ENCODE measurements around the gene RCOR1. TPM values are rescaled to one million over a fixed set of nuclear protein-coding genes. Genes with fewer than 3 reads are reported as not detected.

The RCOR1 gene
- total and polyA plus RNA-seq, 10 donors: 3.7 to 30.6 (median 21.1) TPM

GRCh38 chr14:102768223-102769048, 176.0 kb downstream of the RCOR1 start:
- Histone ChIP-seq H3K4me1 (peaks cover 4 to 44% (median 35%) of the 10 kb centered on the region in 6 donors), H3K27ac (peak overlapping the region; percentile 66 to 87 (median 77)), H3K36me3 (no peaks in the 10 kb centered on the region), H3K27me3 (replicated peaks in 1 of 7) (no peaks in the 10 kb centered on the region), H3K9me3 (no peaks in the 10 kb centered on the region), H3K4me3 (no peak overlapping the region)
- 67 to 78% (median 75%) methylated on average over 19 of the region's 19 CpGs for WGBS, 5 donors
- intact Hi-C loops (cut with DNase I; ENCODE audit: low total_unique reads): no loop called here
- peak; percentile 81 for DNase-seq
- TF ChIP-seq POLR2AphosphoS5 (IDR thresholded peaks at IDR 0.05) (peak in 2 of 3 donors; percentile 56 to 84), CTCF (IDR thresholded peaks at IDR 0.05 in 8 of 11, conservative IDR thresholded peaks at IDR 0.05 in 3 of 11) (no peak)

GRCh38 chr14:102769049-102769327, 176.5 kb downstream of the RCOR1 start:
- TF ChIP-seq POLR2AphosphoS5 (IDR thresholded peaks at IDR 0.05): no peak
- TF ChIP-seq CTCF (IDR thresholded peaks at IDR 0.05 in 8 of 11, conservative IDR thresholded peaks at IDR 0.05 in 3 of 11): no peak
- no peak for TF ChIP-seq POLR2A (IDR thresholded peaks at IDR 0.05)
- Histone ChIP-seq H3K27ac (peak overlapping the region; percentile 66 to 87 (median 77)), H3K27me3 (replicated peaks in 1 of 7) (no peaks in the 10 kb centered on the region), H3K4me1 (peaks cover 4 to 46% (median 31%) of the 10 kb centered on the region in 6 donors), H3K9me3 (no peaks in the 10 kb centered on the region), H3K36me3 (no peaks in the 10 kb centered on the region), H3K4me3 (no peak overlapping the region)
- intact Hi-C loops (cut with DNase I; ENCODE audit: low total_unique reads): no loop called here
- DNase-seq: no peak
- WGBS, 5 donors: 86 to 94% (median 88%) methylated on average over 4 of the region's 4 CpGs

GRCh38 chr14:102770147-102771123, 178.0 kb downstream of the RCOR1 start:
- TF ChIP-seq POLR2AphosphoS5 (IDR thresholded peaks at IDR 0.05) (no peak), CTCF (IDR thresholded peaks at IDR 0.05 in 8 of 11, conservative IDR thresholded peaks at IDR 0.05 in 3 of 11) (no peak), POLR2A (IDR thresholded peaks at IDR 0.05) (no peak)
- no peak overlapping the region for H3K4me3 ChIP-seq
- H3K9me3 ChIP-seq: no peaks in the 10 kb centered on the region
- peak; percentile 70 for DNase-seq
- H3K27me3 ChIP-seq (replicated peaks in 1 of 7): no peaks in the 10 kb centered on the region
- H3K27ac ChIP-seq: peak overlapping the region in 1 of 8 donors; percentile 87
- WGBS, 5 donors: 85 to 92% (median 88%) methylated on average over 32 of the region's 32 CpGs
- intact Hi-C loops (cut with DNase I; ENCODE audit: low total_unique reads): loop anchor here (10.0 kb wide), 1 partner anchor 124 kb away; no protein-coding TSS in a partner anchor
- H3K36me3 ChIP-seq: no peaks in the 10 kb centered on the region
- H3K4me1 ChIP-seq: peaks cover 9 to 49% (median 34%) of the 10 kb centered on the region in 6 donors
